LNCAP (cell line): ENCODE data around the gene MAPKAPK5.

ENCODE experiments used
- TF ChIP-seq, protein P1 (sequence below): fragments of 450-650 bp; IDR thresholded peaks from 2 replicates; pipeline ENCODE4 v1.5.1; 2017; ENCODE audit warnings: mild to moderate bottlenecking

MAPKAPK5 gene

GRCh38 chr12:111943929-111944328 lies 101.9 kb downstream of the MAPKAPK5 start:
- TF ChIP-seq, protein P1, sequence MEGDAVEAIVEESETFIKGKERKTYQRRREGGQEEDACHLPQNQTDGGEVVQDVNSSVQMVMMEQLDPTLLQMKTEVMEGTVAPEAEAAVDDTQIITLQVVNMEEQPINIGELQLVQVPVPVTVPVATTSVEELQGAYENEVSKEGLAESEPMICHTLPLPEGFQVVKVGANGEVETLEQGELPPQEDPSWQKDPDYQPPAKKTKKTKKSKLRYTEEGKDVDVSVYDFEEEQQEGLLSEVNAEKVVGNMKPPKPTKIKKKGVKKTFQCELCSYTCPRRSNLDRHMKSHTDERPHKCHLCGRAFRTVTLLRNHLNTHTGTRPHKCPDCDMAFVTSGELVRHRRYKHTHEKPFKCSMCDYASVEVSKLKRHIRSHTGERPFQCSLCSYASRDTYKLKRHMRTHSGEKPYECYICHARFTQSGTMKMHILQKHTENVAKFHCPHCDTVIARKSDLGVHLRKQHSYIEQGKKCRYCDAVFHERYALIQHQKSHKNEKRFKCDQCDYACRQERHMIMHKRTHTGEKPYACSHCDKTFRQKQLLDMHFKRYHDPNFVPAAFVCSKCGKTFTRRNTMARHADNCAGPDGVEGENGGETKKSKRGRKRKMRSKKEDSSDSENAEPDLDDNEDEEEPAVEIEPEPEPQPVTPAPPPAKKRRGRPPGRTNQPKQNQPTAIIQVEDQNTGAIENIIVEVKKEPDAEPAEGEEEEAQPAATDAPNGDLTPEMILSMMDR, result no peak
